HEK293 (cell line): ENCODE results near the gene DIO1.

Experiments used
- CTCF ChIA-PET: fragments of 350-600 bp; formaldehyde crosslinking; extraction: SDS; loops from one replicate; lab custom pipeline; 2021; ENCODE audit warnings: antibody characterized with exemption; lab: Yijun Ruan, JAX
- POLR2A ChIA-PET: fragments of 300-600 bp; formaldehyde crosslinking; extraction: SDS; loops from one replicate; lab custom pipeline; 2020; ENCODE audit warnings: antibody characterized with exemption, inconsistent platforms; lab: Yijun Ruan, JAX
- H3K27ac ChIP-seq: fragments of 200-500 bp; sonication (Bioruptor generic); 2 replicates; pipeline ENCODE4 v1.5.1; 2014; ENCODE audit warnings: low read depth, low read length, control low read depth, inconsistent platforms; ENCODE audit errors: extremely low read depth
- H3K36me3 ChIP-seq, 2 experiments: fragments of 200-500 bp in 1 of 2; sonication (Bioruptor generic) in 1 of 2; 1 replicate in 1 of 2; 2 replicates in 1 of 2; pipeline ENCODE4 v1.5.1; 2014 to 2017; ENCODE audit warnings: inconsistent platforms in 2 of 2, low read length in 2 of 2; ENCODE audit not compliant: control insufficient read depth in 2 of 2, insufficient read depth in 1 of 2
- H3K4me1 ChIP-seq: fragments of 200-500 bp; sonication (Bioruptor generic); 2 replicates; pipeline ENCODE4 v1.5.1; 2014; ENCODE audit warnings: mild to moderate bottlenecking, low read length, inconsistent platforms; ENCODE audit not compliant: control insufficient read depth, insufficient read depth
- H3K4me3 ChIP-seq: 2 replicates; pipeline ENCODE4 v1.5.1; 2011; ENCODE audit warnings: low read depth, mild to moderate bottlenecking, control low read depth, low read length, moderate library complexity
- H3K9me3 ChIP-seq: fragments of 200-500 bp; sonication (Bioruptor generic); 2 replicates; pipeline ENCODE4 v1.5.1; 2014; ENCODE audit warnings: low read depth, low read length, inconsistent platforms; ENCODE audit not compliant: control insufficient read depth, insufficient read depth
- GLIS2 ChIP-seq: fragments of 450-650 bp; formaldehyde crosslinking; IDR thresholded peaks from 2 replicates; pipeline ENCODE4 v1.5.1; 2016; ENCODE audit warnings: missing biosample characterization, missing genetic modification characterization
- KLF10 ChIP-seq: fragments of 450-650 bp; IDR thresholded peaks from 2 replicates; pipeline ENCODE4 v1.5.1; 2018; ENCODE audit warnings: missing biosample characterization, mild to moderate bottlenecking, missing genetic modification characterization
- PRDM1 ChIP-seq: fragments of 450-650 bp; formaldehyde crosslinking; IDR thresholded peaks from 2 replicates; pipeline ENCODE4; 2016; ENCODE audit warnings: missing biosample characterization, missing genetic modification characterization
- SETDB1 ChIP-seq: IDR thresholded peaks from one replicate; pipeline ENCODE4 v1.6.1; 2017; ENCODE audit warnings: mild to moderate bottlenecking, low read length, moderate library complexity, mixed read lengths; ENCODE audit not compliant: insufficient read length
- TCF7L2 ChIP-seq: IDR thresholded peaks from 2 replicates; pipeline ENCODE4 v1.6.1; 2011; ENCODE audit warnings: low read depth, mild to moderate bottlenecking, inconsistent platforms, low read length, moderate library complexity, borderline replicate concordance
- YY1 ChIP-seq: fragments of 450-650 bp; formaldehyde crosslinking; IDR thresholded peaks from 2 replicates; pipeline ENCODE4 v1.5.1; 2018; ENCODE audit warnings: missing biosample characterization, missing genetic modification characterization
- ZFP41 ChIP-seq: fragments of 450-650 bp; formaldehyde crosslinking; IDR thresholded peaks from 2 replicates; pipeline ENCODE4 v1.5.1; 2016; ENCODE audit warnings: missing biosample characterization, missing genetic modification characterization, borderline replicate concordance
- ZFP69B ChIP-seq: fragments of 450-650 bp; formaldehyde crosslinking; IDR thresholded peaks from 2 replicates; pipeline ENCODE4 v1.5.1; 2016; ENCODE audit warnings: missing biosample characterization, missing genetic modification characterization
- ZNF10 ChIP-seq: fragments of 450-650 bp; formaldehyde crosslinking; IDR thresholded peaks from 2 replicates; pipeline ENCODE4 v1.5.1; 2017; ENCODE audit warnings: missing biosample characterization, missing genetic modification characterization
- ZNF155 ChIP-seq: fragments of 450-650 bp; formaldehyde crosslinking; IDR thresholded peaks from 2 replicates; pipeline ENCODE4 v1.5.1; 2016; ENCODE audit warnings: missing biosample characterization, missing genetic modification characterization
- ZNF354C ChIP-seq: fragments of 450-650 bp; formaldehyde crosslinking; IDR thresholded peaks from 2 replicates; pipeline ENCODE4 v1.5.1; 2016; ENCODE audit warnings: missing biosample characterization, missing genetic modification characterization, low read depth, borderline replicate concordance
- ZNF366 ChIP-seq: fragments of 450-650 bp; formaldehyde crosslinking; conservative IDR thresholded peaks from 2 replicates; pipeline ENCODE4 v1.5.1; 2016; ENCODE audit warnings: missing biosample characterization, missing genetic modification characterization
- ZNF394 ChIP-seq: fragments of 450-650 bp; formaldehyde crosslinking; IDR thresholded peaks from 2 replicates; pipeline ENCODE4 v1.5.1; 2016; ENCODE audit warnings: missing biosample characterization, missing genetic modification characterization, mild to moderate bottlenecking, moderate library complexity, borderline replicate concordance
- ZNF48 ChIP-seq: fragments of 450-650 bp; formaldehyde crosslinking; IDR thresholded peaks from 2 replicates; pipeline ENCODE4 v1.5.1; 2016; ENCODE audit warnings: missing biosample characterization, missing genetic modification characterization
- ZNF596 ChIP-seq: fragments of 450-650 bp; IDR thresholded peaks from 2 replicates; pipeline ENCODE4 v1.5.0; 2018; ENCODE audit warnings: missing biosample characterization, mild to moderate bottlenecking, missing genetic modification characterization, moderate library complexity
- ZNF629 ChIP-seq: fragments of 450-650 bp; formaldehyde crosslinking; IDR thresholded peaks from 2 replicates; pipeline ENCODE4 v1.5.1; 2017; ENCODE audit warnings: missing biosample characterization, missing genetic modification characterization
- ZNF658 ChIP-seq: fragments of 450-650 bp; formaldehyde crosslinking; IDR thresholded peaks from 2 replicates; pipeline ENCODE4; 2016; ENCODE audit warnings: missing biosample characterization, missing genetic modification characterization
- TF ChIP-seq, protein P1 (sequence below): fragments of 450-650 bp; formaldehyde crosslinking; IDR thresholded peaks from 2 replicates; pipeline ENCODE4 v1.5.1; 2016; ENCODE audit warnings: missing biosample characterization, missing genetic modification characterization
- TF ChIP-seq, protein P2 (sequence below): fragments of 450-650 bp; formaldehyde crosslinking; optimal IDR thresholded peaks from 2 replicates; pipeline ENCODE3; 2016; ENCODE audit warnings: missing biosample characterization, mild to moderate bottlenecking, missing genetic modification characterization
- TF ChIP-seq, protein P3 (sequence below): fragments of 450-650 bp; formaldehyde crosslinking; IDR thresholded peaks from 2 replicates; pipeline ENCODE4 v1.5.1; 2016; ENCODE audit warnings: missing biosample characterization, missing genetic modification characterization
- TF ChIP-seq, protein P4 (sequence below): fragments of 450-650 bp; formaldehyde crosslinking; IDR thresholded peaks from 2 replicates; pipeline ENCODE4 v1.5.1; 2016; ENCODE audit warnings: missing biosample characterization, missing genetic modification characterization, low read depth
- TF ChIP-seq, protein P5 (sequence below): fragments of 450-650 bp; formaldehyde crosslinking; IDR thresholded peaks from 2 replicates; pipeline ENCODE4 v1.5.1; 2016; ENCODE audit warnings: missing biosample characterization, missing genetic modification characterization
- TF ChIP-seq, protein P6 (sequence below): fragments of 450-650 bp; formaldehyde crosslinking; IDR thresholded peaks from 2 replicates; pipeline ENCODE4 v1.5.1; 2016; ENCODE audit warnings: missing biosample characterization, missing genetic modification characterization

Gene DIO1

DNA sequence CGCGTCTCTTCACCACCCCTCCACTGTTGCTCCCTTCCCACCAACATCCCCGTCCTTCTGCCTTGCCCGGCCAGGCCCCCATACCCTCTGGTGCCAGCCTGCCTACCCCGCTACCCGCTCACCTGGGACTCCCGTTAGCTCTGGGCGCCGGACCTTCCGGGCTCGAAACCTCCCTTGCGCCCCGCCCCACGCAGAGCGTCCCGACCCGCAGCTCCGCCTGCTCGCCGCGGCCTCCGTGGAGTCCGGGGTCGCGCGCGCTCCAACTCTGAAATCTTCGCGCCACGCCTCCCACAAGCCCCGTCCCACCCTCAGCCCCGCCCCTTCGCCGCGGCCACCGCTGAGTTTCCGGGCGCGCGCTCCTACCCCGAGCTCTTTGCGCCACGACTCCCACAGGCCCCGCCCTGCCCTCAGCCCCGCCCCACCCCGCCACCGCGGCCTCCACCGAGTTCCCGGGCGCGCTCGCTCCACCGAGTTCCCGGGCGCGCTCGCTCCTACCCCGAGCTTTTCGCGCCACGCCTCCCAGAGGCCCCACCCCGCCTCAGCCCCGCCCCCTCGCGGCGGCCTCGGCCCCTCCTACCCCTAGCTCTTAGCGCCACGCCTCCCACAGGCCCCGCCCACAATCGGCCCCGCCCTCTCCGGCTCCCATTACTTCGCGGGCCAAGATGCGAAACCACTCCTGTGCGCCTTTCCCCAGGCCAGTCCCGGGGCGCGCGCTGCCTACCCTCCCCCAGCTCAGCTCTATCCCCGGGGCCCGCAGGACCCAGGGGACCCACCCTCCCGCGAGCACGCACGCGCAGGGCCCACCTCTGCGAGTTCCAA lies 51.7 kb downstream of the DIO1 start, which contains the start of gene IFT25 (continued):
- TF ChIP-seq, protein P1, sequence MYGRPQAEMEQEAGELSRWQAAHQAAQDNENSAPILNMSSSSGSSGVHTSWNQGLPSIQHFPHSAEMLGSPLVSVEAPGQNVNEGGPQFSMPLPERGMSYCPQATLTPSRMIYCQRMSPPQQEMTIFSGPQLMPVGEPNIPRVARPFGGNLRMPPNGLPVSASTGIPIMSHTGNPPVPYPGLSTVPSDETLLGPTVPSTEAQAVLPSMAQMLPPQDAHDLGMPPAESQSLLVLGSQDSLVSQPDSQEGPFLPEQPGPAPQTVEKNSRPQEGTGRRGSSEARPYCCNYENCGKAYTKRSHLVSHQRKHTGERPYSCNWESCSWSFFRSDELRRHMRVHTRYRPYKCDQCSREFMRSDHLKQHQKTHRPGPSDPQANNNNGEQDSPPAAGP = peak; percentile 84

DNA sequence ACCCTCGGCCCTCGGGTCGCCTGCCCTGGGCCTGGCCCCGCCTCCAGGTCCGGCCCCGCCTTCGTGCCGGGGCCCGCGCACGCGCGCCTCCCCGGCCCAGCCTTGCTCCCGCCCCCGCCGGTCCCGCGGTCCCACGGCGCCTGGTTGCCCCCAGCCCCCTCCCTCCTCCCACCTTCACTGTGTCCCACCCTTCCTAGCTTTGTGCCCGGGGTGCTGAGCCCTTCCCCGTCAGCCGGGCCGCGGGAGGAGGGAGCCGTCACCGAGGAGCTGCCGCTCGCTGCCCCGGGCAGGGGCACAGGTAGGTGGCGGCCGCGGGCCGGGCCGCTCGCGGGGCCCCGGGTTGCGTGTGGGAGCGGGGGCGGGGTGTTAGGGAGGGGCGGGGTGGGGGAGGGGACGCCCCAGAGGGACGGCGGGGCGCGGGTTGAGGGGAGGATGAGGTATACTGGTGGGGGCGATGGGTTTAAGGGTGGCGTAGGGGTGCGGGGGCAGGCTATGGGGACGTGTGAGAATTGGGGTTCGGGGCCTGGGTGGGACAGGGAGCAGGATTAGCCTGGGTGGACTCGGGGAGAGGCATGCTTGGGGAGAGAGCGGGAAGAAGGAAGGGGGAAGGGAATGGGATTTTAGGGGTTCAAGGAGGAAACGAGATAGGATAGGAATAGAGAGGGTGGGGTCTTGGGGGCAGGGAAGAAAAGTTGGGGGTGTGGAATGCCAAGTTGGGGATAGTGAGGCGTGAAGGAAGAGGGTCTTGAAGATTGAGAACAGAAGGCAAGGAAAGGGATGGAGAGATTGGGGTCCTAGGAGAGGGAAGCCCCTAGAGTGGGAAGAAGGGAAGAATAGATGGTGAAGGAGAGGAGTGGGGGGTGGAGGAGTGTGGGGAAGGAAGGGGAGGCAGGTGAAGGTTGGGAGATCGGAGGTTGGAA lies 52.5 kb downstream of the DIO1 start, which contains the start of gene LRRC42:
Gene LRRC42 (plus strand): TSS at position 99 of the 920 bp plus-strand sequence. CDS start 5,650 bp downstream, outside the sequence.
- peak within 1 kb of the TSS; percentile 98 for H3K4me3 ChIP-seq
- CTCF ChIA-PET = interaction anchor here (0.6 to 5.7 kb wide), 11 partner anchors 10 to 173 kb away, joined by 3 to 56 read pairs (median 7); no protein-coding TSS in a partner anchor
- H3K36me3 ChIP-seq = peaks cover 0 to 37% of the 10 kb centered on the region in 2 experiments; a peak in 2 of 3 replicates
- no peaks in the 10 kb centered on the region for H3K9me3 ChIP-seq
- peak within 1 kb of the TSS; percentile 63 for H3K27ac ChIP-seq
- peaks cover 5% of the 10 kb centered on the region; the same call in 1 of the 2 replicates for H3K4me1 ChIP-seq
- POLR2A ChIA-PET = interaction anchor here (0.6 to 1.9 kb wide), 21 partner anchors 7 to 591 kb away, joined by 3 to 20 read pairs (median 5); partner anchors contain the start of genes NDC1, TCEANC2, TMEM59 and YIPF1
- TF ChIP-seq, protein P2, sequence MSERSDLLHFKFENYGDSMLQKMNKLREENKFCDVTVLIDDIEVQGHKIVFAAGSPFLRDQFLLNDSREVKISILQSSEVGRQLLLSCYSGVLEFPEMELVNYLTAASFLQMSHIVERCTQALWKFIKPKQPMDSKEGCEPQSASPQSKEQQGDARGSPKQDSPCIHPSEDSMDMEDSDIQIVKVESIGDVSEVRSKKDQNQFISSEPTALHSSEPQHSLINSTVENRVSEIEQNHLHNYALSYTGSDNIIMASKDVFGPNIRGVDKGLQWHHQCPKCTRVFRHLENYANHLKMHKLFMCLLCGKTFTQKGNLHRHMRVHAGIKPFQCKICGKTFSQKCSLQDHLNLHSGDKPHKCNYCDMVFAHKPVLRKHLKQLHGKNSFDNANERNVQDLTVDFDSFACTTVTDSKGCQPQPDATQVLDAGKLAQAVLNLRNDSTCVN (tag by site-specific recombination) = no peak
- TF ChIP-seq PRDM1 (tag by site-specific recombination) (no peak), YY1 (no peak), GLIS2 (no peak; the same call in 1 of the 2 replicates), ZNF155 (tag by site-specific recombination) (no peak), ZNF366 (tag by site-specific recombination) (peak; percentile 88), ZNF596 (tag by site-specific recombination) (no peak), ZNF394 (tag by site-specific recombination) (no peak), ZFP41 (tag by site-specific recombination) (no peak), SETDB1 (no peak), ZNF629 (no peak), ZFP69B (tag by site-specific recombination) (no peak), ZNF10 (tag by site-specific recombination) (no peak), ZNF658 (tag by site-specific recombination) (no peak), KLF10 (tag by site-specific recombination) (peak; percentile 72), ZNF48 (tag by site-specific recombination) (no peak), ZNF354C (tag by site-specific recombination) (no peak), TCF7L2 (no peak)
- TF ChIP-seq, protein P3, sequence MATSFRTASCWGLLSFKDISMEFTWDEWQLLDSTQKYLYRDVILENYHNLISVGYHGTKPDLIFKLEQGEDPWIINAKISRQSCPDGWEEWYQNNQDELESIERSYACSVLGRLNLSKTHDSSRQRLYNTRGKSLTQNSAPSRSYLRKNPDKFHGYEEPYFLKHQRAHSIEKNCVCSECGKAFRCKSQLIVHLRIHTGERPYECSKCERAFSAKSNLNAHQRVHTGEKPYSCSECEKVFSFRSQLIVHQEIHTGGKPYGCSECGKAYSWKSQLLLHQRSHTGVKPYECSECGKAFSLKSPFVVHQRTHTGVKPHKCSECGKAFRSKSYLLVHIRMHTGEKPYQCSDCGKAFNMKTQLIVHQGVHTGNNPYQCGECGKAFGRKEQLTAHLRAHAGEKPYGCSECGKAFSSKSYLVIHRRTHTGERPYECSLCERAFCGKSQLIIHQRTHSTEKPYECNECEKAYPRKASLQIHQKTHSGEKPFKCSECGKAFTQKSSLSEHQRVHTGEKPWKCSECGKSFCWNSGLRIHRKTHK (tag by site-specific recombination) = no peak
- TF ChIP-seq, protein P4, sequence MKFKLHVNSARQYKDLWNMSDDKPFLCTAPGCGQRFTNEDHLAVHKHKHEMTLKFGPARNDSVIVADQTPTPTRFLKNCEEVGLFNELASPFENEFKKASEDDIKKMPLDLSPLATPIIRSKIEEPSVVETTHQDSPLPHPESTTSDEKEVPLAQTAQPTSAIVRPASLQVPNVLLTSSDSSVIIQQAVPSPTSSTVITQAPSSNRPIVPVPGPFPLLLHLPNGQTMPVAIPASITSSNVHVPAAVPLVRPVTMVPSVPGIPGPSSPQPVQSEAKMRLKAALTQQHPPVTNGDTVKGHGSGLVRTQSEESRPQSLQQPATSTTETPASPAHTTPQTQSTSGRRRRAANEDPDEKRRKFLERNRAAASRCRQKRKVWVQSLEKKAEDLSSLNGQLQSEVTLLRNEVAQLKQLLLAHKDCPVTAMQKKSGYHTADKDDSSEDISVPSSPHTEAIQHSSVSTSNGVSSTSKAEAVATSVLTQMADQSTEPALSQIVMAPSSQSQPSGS (tag by site-specific recombination) = no peak
- TF ChIP-seq, protein P5, sequence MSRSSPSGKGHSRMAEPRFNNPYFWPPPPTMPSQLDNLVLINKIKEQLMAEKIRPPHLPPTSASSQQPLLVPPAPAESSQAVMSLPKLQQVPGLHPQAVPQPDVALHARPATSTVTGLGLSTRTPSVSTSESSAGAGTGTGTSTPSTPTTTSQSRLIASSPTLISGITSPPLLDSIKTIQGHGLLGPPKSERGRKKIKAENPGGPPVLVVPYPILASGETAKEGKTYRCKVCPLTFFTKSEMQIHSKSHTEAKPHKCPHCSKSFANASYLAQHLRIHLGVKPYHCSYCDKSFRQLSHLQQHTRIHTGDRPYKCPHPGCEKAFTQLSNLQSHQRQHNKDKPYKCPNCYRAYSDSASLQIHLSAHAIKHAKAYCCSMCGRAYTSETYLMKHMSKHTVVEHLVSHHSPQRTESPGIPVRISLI (tag by site-specific recombination) = no peak
- TF ChIP-seq, protein P6, sequence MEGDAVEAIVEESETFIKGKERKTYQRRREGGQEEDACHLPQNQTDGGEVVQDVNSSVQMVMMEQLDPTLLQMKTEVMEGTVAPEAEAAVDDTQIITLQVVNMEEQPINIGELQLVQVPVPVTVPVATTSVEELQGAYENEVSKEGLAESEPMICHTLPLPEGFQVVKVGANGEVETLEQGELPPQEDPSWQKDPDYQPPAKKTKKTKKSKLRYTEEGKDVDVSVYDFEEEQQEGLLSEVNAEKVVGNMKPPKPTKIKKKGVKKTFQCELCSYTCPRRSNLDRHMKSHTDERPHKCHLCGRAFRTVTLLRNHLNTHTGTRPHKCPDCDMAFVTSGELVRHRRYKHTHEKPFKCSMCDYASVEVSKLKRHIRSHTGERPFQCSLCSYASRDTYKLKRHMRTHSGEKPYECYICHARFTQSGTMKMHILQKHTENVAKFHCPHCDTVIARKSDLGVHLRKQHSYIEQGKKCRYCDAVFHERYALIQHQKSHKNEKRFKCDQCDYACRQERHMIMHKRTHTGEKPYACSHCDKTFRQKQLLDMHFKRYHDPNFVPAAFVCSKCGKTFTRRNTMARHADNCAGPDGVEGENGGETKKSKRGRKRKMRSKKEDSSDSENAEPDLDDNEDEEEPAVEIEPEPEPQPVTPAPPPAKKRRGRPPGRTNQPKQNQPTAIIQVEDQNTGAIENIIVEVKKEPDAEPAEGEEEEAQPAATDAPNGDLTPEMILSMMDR (tag by site-specific recombination) = no peak
